ENCODE results near the gene CFAP100.

DNA sequence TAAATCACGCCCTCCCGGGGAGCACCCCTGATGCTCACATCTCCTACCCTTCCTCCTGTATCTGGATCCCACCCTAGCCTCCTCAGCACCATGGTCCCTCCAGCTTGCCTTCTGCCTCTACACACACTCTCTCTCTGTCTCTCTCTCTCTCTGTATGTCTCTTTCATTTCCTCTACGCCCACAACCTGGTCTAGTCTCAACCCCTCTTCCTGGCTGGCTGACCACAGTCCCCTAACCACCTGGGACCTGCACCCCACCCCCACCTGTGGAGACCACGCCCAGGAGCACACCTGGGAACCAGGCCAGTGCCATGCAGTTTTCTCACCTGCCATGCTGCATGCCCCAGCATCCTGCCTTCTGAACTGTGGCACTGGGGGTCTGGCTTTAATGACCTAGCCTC is 4.0 kb upstream of the CFAP100 start:
- TF ChIP-seq, protein P1, sequence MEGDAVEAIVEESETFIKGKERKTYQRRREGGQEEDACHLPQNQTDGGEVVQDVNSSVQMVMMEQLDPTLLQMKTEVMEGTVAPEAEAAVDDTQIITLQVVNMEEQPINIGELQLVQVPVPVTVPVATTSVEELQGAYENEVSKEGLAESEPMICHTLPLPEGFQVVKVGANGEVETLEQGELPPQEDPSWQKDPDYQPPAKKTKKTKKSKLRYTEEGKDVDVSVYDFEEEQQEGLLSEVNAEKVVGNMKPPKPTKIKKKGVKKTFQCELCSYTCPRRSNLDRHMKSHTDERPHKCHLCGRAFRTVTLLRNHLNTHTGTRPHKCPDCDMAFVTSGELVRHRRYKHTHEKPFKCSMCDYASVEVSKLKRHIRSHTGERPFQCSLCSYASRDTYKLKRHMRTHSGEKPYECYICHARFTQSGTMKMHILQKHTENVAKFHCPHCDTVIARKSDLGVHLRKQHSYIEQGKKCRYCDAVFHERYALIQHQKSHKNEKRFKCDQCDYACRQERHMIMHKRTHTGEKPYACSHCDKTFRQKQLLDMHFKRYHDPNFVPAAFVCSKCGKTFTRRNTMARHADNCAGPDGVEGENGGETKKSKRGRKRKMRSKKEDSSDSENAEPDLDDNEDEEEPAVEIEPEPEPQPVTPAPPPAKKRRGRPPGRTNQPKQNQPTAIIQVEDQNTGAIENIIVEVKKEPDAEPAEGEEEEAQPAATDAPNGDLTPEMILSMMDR (IDR thresholded peaks at IDR 0.05): no peak
- TF ChIP-seq POLR2A (IDR thresholded peaks at IDR 0.05): no peak
- TF ChIP-seq EP300 (IDR thresholded peaks at IDR 0.05; ENCODE audit: low read depth): no peak

All from transverse colon (tissue), 3 donors.